DND-41 (cell line): ENCODE measurements around the gene RPL23.

Experiments used
- EZH2 ChIP-seq: IDR thresholded peaks from 3 replicates; pipeline ENCODE4 v1.6.1; 2012; ENCODE audit warnings: borderline replicate concordance, low read depth, mild to moderate bottlenecking, moderate library complexity, low read length, inconsistent platforms; ENCODE audit not compliant: severe bottlenecking
- TF ChIP-seq, protein P1 (sequence below): IDR thresholded peaks from 2 replicates; pipeline ENCODE4 v1.5.1; 2012; ENCODE audit warnings: borderline replicate concordance, low read length, moderate library complexity, mild to moderate bottlenecking; ENCODE audit not compliant: poor library complexity, severe bottlenecking; ENCODE audit errors: extremely low read depth

GRCh38 chr17:38897671-38898290 lies 44.3 kb upstream of the RPL23 start:
- TF ChIP-seq, protein P1, sequence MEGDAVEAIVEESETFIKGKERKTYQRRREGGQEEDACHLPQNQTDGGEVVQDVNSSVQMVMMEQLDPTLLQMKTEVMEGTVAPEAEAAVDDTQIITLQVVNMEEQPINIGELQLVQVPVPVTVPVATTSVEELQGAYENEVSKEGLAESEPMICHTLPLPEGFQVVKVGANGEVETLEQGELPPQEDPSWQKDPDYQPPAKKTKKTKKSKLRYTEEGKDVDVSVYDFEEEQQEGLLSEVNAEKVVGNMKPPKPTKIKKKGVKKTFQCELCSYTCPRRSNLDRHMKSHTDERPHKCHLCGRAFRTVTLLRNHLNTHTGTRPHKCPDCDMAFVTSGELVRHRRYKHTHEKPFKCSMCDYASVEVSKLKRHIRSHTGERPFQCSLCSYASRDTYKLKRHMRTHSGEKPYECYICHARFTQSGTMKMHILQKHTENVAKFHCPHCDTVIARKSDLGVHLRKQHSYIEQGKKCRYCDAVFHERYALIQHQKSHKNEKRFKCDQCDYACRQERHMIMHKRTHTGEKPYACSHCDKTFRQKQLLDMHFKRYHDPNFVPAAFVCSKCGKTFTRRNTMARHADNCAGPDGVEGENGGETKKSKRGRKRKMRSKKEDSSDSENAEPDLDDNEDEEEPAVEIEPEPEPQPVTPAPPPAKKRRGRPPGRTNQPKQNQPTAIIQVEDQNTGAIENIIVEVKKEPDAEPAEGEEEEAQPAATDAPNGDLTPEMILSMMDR, result no peak
- TF ChIP-seq EZH2, result no peak
